Osteocyte (in vitro differentiated cells): ENCODE data around the gene TP73. TPM values are rescaled to one million over a fixed set of nuclear protein-coding genes. Genes with fewer than 3 reads are reported as not detected.

Source experiments
- DNase-seq: peaks from one replicate; pipeline ENCODE4 v3.0.0; 2021; ENCODE audit warnings: mixed read lengths; ENCODE audit not compliant: unreplicated experiment; ENCODE audit errors: extremely low spot score
- H3K27ac Mint-ChIP-seq: one replicate; pipeline ENCODE4 v1.8.0; 2021; ENCODE audit warnings: mild to moderate bottlenecking, mixed read lengths; ENCODE audit not compliant: unreplicated experiment
- H3K27me3 Mint-ChIP-seq: one replicate; pipeline ENCODE4 v1.8.0; 2021; ENCODE audit warnings: mixed read lengths; ENCODE audit not compliant: unreplicated experiment
- H3K36me3 Mint-ChIP-seq: one replicate; pipeline ENCODE4 v1.8.0; 2021; ENCODE audit warnings: mixed read lengths; ENCODE audit not compliant: unreplicated experiment
- H3K4me1 Mint-ChIP-seq: one replicate; pipeline ENCODE4 v1.8.0; 2021; ENCODE audit warnings: mixed read lengths; ENCODE audit not compliant: unreplicated experiment
- H3K4me3 Mint-ChIP-seq: one replicate; pipeline ENCODE4 v1.8.0; 2021; ENCODE audit warnings: mild to moderate bottlenecking, moderate library complexity, mixed read lengths; ENCODE audit not compliant: unreplicated experiment
- H3K9me3 Mint-ChIP-seq: one replicate; pipeline ENCODE4 v1.8.0; 2021; ENCODE audit warnings: mixed read lengths; ENCODE audit not compliant: unreplicated experiment
- CTCF ChIP-seq: fragments of 200-600 bp; sonication (generic); IDR thresholded peaks from 2 replicates; pipeline ENCODE4 v1.5.0; 2021; ENCODE audit warnings: antibody characterized with exemption, mild to moderate bottlenecking, moderate library complexity
- total RNA-seq: library from RNA; stranded (reverse); gene quantifications from 2 replicates; pipeline ENCODE4 v1.2.1, GENCODE V29; 2021

TP73 gene
- total RNA-seq, 1 donor from 2014 or later: 0.24 TPM

- Mint-ChIP-seq H3K4me3 (no peak overlapping the region), H3K27ac (no peak overlapping the region), H3K36me3 (no peaks in the 10 kb centered on the region), H3K4me1 (peaks cover 19% of the 10 kb centered on the region), H3K27me3 (no peaks in the 10 kb centered on the region), H3K9me3 (no peaks in the 10 kb centered on the region)
- TF ChIP-seq CTCF: no peak
- DNase-seq: no peak
Observed at GRCh38 chr1:3671371-3672180, 19.3 kb downstream of the TP73 start.

GRCh38 chr1:3672231-3672970 is 20.1 kb downstream of the TP73 start:
- H3K27me3 Mint-ChIP-seq: no peaks in the 10 kb centered on the region
- H3K4me1 Mint-ChIP-seq: peaks cover 19% of the 10 kb centered on the region
- H3K4me3 Mint-ChIP-seq: no peak overlapping the region
- no peaks in the 10 kb centered on the region for H3K9me3 Mint-ChIP-seq
- H3K27ac Mint-ChIP-seq: no peak overlapping the region
- TF ChIP-seq CTCF: no peak
- DNase-seq: no peak
- no peaks in the 10 kb centered on the region for H3K36me3 Mint-ChIP-seq

- DNase-seq: no peak
- H3K27me3 Mint-ChIP-seq: no peaks in the 10 kb centered on the region
- H3K4me3 Mint-ChIP-seq: no peak overlapping the region
Observed at GRCh38 chr1:3672971-3673361, 20.6 kb downstream of the TP73 start.

GRCh38 chr1:3673381-3674099 is 21.2 kb downstream of the TP73 start:
- peaks cover 19% of the 10 kb centered on the region for H3K4me1 Mint-ChIP-seq
- H3K36me3 Mint-ChIP-seq: no peaks in the 10 kb centered on the region
- no peaks in the 10 kb centered on the region for H3K9me3 Mint-ChIP-seq
- TF ChIP-seq CTCF: no peak
- no peak overlapping the region for H3K4me3 Mint-ChIP-seq
- H3K27me3 Mint-ChIP-seq: no peaks in the 10 kb centered on the region
- no peak for DNase-seq
- H3K27ac Mint-ChIP-seq: no peak overlapping the region

More at GRCh38 chr1:3672971-3673361, 20.6 kb downstream of the TP73 start:
- Mint-ChIP-seq H3K27ac (no peak overlapping the region), H3K36me3 (no peaks in the 10 kb centered on the region), H3K4me1 (peaks cover 19% of the 10 kb centered on the region), H3K9me3 (no peaks in the 10 kb centered on the region)
- TF ChIP-seq CTCF: no peak
